Cerebellar nuclear complex (tissue), 1 donor: ENCODE measurements around the gene FBXL19.

ENCODE experiments used
- DNase-seq, 2 experiments: peaks; one replicate each; lab custom pipeline; 2025; lab: John Stamatoyannopoulos, UW

The FBXL19 gene

DNA sequence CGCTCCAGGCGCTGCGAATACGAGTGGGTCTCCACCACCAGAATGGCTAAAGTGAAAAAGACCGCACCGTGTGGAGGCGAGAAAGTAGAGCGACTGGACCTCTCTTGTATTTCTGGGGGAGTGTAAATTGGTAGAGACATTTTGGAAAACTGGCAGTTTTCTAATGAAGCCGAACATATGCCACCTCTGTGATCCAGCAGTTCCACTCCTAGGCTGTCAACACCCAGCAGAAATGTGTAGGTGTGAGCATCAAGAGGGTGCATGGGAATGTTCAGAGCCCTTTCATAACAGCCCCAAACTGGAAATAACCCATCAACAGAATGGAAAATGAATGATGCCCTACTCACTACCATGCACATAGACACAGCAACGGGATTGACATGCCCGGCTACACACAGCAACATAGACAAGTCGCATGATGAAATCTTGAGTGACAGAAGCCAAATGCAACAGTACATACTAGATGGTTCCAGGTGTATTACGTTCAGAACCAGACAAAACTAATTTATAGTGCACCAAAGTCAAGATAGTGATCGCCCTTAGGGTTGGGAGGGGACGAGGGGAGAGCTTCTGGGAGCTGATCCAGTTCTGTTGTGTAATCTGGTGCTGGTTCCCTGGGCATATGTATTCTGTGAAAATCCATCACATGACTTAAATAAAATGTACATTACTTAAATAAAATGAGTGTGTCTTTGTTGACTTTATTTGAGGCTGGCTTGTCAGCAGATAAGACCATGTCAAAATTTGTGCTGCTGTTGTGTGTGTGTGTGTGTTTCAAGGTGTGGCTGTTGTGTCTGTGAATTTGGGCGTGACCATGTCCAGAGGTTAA is 28.6 kb upstream of the FBXL19 start:
- DNase-seq, result no peak

DNA sequence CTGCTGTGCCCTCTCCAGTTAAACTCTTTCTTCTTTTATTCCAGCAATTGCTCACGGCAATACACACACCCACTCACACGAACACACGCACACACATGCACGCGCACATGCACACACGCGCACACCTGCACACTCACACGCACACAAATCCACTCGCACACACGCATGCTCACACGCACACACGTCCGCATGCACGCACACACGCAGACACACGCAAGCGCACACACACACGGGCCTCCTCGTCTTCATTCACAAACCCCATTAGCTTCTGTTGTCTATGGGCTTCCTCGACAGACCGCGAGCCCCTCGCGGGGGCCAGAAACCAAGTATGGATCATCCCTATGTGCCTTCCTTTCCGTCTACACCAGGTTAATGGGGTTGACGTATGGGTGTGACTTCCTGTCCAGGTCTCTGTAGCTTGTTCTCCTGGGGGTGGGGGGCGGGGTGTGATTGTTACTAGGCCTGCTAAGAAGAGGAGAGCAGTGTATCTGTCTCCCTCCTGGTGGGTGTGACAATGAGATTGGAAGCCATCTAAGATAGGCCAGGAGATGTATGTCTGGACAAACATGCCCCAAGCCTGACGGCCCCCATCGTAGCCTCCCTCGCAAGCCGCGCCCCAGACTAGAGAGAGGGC is 27.6 kb upstream of the FBXL19 start:
- no peak for DNase-seq

- no peak for DNase-seq
Observed at GRCh38 chr16:30896261-30896888, 27.0 kb upstream of the FBXL19 start, which contains the start of gene CTF1. CTF1 (plus strand) TSS chr16:30896614; CDS start chr16:30896644, 30 bp downstream.

GRCh38 chr16:30896889-30897733 is 26.3 kb upstream of the FBXL19 start:
- peak in 1 of 2 experiments; percentile 61 for DNase-seq

DNA sequence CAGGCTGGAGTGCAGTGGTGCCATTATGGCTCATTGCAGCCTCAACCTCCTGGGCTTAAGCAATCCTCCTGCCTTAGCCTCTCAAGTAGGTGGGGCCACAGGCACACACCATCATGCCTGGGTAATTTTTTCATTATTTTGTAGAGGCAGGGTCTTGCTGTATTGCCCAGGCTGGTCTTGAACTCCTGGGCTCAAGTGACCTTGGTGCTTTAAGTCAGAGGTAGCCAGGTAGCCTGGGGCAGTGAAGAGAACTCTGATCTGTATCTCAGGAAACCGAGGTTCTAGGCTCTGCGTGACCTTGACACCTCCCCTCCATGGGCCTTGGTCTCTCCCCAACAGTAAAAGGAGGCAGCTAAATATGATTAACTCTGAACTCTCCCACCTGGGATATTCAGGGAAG is 23.6 kb upstream of the FBXL19 start:
- no peak for DNase-seq

DNA sequence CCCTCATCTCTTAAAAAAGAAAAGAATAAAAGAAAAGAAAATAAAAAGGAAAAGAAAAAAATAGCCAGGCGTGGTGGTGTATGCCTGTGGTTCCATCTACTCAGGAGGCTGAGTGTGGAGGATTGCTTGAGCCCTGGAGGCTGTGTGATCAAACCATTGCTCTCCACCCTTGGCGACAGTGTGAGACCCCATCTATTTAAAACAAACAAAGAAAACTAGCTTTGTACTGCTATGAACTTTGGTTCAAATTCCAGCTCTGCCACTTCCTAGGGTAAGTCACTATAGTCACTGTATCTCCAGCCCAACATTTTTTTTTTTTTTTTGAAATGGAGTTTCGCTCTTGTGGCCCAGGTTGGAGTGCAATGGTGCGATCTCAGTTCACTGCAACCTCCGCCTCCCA is 22.8 kb upstream of the FBXL19 start:
- DNase-seq, result no peak

GRCh38 chr16:30901201-30902028 is 22.0 kb upstream of the FBXL19 start:
- DNase-seq, result no peak

DNA sequence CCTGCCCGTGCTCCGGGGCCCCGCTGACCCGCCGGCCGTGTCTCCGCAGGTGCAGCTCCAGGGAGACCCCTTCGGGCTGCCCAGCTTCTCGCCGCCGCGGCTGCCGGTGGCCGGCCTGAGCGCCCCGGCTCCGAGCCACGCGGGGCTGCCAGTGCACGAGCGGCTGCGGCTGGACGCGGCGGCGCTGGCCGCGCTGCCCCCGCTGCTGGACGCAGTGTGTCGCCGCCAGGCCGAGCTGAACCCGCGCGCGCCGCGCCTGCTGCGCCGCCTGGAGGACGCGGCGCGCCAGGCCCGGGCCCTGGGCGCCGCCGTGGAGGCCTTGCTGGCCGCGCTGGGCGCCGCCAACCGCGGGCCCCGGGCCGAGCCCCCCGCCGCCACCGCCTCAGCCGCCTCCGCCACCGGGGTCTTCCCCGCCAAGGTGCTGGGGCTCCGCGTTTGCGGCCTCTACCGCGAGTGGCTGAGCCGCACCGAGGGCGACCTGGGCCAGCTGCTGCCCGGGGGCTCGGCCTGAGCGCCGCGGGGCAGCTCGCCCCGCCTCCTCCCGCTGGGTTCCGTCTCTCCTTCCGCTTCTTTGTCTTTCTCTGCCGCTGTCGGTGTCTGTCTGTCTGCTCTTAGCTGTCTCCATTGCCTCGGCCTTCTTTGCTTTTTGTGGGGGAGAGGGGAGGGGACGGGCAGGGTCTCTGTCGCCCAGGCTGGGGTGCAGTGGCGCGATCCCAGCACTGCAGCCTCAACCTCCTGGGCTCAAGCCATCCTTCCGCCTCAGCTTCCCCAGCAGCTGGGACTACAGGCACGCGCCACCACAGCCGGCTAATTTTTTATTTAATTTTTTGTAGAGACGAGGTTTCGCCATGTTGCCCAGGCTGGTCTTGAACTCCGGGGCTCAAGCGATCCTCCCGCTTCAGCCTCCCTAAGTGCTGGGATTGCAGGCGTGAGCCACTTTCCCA is 21.1 kb upstream of the FBXL19 start:
- no peak for DNase-seq

DNA sequence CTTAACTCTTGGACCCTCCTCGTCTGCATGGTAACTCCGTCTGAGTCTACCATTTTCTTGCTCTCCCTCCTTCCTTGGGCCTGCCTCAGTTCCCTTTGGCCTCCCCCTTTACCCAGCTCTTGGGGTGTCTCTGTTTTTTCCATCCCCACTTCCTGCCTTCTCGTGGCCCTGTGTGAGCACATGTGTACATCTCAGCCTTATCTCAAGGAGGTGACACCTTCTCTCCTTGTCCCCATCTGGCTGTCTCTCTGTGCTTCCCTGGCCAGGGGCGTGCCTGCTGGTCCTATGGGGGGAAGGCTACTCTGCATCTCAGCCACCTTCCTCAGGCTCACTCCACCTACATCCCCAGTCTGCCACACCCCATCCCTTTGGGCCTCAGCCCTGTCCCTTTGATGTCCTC is 20.4 kb upstream of the FBXL19 start:
- DNase-seq, result no peak

DNA sequence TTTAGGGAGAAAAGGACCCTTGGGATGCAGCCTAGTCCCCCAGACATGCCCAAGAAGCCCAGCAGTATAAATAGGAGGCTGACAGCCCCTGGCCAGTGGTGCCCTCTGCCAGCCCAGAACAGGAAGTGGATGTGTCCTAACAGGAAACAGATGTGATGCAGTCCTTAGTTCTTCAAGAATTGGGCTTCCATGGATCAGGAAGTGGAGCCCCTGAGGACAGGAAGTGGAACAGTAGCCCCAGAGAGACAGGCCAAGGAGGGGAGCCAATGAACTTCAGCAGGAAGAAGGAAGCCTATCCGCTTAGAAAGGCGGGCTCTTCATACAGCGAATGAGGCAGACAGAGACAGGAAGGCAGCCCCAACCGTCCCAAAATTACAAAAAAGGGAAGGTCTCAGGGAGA is 19.8 kb upstream of the FBXL19 start:
- DNase-seq, result no peak

DNA sequence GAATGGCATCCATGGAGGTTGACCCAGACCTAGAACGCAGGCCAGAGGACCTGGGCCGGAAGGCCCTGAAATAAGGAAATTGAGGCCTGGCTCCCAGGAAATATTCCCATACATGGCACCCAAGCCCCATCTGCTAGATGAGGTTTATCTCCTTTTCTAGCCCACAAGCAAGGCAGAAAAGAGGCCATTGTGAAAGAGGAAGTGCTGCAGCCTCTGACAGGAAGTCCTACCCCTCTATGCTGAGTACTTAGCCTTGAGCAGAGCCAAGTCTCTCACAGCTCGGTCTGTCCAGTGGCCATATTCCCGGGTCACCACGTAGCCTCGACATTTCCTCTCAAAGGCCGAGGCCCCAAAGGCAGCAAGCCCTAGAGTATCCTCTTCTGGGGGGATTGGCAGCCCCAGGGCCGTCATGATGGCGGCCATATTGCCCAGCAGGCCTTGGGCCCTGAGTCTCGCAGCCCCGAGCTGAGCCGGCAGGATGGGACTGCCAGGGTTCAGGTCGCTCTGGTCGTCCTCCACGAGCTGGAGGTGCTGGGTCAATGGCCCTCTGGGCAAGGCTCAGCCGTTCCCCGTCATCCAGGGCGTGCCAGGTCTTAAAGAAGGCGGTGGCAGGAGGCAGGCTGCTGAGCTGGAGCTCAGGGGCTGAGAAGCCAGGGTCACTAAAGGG is 19.1 kb upstream of the FBXL19 start:
- no peak for DNase-seq

- no peak for DNase-seq
Observed at GRCh38 chr16:30907064-30907463, 16.3 kb upstream of the FBXL19 start.

- DNase-seq, result no peak
Observed at GRCh38 chr16:30910427-30911029, 12.8 kb upstream of the FBXL19 start.

DNA sequence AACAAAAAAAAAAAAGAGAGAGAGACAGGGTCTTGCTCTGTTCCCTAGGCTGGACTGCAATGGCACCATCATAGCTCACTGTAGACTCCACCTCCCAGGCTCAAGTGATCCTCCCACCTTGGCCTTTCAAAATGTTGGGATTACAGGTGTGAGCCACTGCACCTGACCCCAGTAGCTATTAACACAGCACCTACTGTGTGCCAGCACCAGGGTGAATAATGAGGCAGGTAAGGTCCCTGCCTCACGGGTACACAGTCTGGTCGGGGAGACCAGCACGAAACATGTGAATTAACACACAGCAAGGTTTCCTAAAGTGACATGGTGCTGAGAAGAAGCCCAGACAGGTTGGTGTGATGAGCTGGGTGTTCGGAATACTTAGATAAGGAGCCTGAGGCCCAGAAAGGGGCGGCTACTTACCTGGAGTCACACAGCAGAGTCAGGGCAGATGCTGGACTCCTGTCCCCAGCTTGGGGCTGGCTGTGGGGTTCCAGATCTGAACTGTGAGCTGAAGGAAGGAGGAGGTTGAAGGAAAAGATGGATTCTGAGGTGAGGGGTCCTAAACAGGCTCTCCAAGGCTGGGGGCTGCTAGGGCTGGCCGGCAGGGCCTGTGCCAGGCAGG is 10.5 kb upstream of the FBXL19 start:
- DNase-seq, result no peak

DNA sequence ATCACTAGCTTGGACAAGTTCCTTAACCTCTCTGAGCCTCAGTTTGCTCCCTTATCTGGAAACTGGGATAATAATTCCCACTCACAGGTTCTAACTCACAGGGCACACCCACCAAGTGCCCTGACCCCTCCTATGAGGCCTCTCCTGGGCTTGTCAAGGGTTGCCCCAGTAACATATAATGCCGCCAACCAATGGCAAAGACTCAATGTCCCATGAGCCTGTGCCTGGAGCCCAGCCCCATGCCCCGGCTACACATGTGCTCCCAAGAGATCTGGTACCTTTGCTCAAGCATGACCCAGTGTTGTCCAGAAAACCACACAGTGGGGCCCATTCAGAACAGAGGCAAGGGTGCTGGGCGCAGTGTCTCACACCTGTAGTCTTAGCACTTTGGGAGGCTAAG is 8.5 kb upstream of the FBXL19 start:
- DNase-seq, result no peak

GRCh38 chr16:30918614-30919013 is 4.8 kb upstream of the FBXL19 start:
- no peak for DNase-seq

GRCh38 chr16:30920891-30921290 is 2.5 kb upstream of the FBXL19 start:
- no peak for DNase-seq

GRCh38 chr16:30921459-30921747 is 2.0 kb upstream of the FBXL19 start:
- no peak for DNase-seq
